ENCODE results near the gene TNNC1. TPM values are rescaled to one million over a fixed set of nuclear protein-coding genes. Genes with fewer than 3 reads are reported as not detected.

Gene TNNC1
- total and polyA plus RNA-seq, 2 of the 13 experiments (the other 11 are each of a cell fraction or from before 2014, with no cell fraction given), result 11.8 to 36.4 TPM

- TF ChIP-seq KIAA2018 (CRISPR knock-in tag; IDR thresholded peaks at IDR 0.05; ENCODE audit: borderline replicate concordance) (no peak), PRDM10 (CRISPR knock-in tag; IDR thresholded peaks at IDR 0.05; ENCODE audit: low read depth) (no peak), XRCC5 (optimal IDR thresholded peaks at IDR 0.05; ENCODE audit: low read length) (no peak), ZNF354B (CRISPR knock-in tag; IDR thresholded peaks at IDR 0.05) (no peak), KLF13 (CRISPR knock-in tag; IDR thresholded peaks at IDR 0.05) (no peak), ZNF572 (CRISPR knock-in tag; IDR thresholded peaks at IDR 0.05) (no peak), ZFP1 (CRISPR knock-in tag; IDR thresholded peaks at IDR 0.05) (no peak), ZNF282 (IDR thresholded peaks at IDR 0.05; ENCODE audit: partially characterized antibody) (no peak), CREB1 (IDR thresholded peaks at IDR 0.05) (no peak), CREB1 (CRISPR knock-in tag; IDR thresholded peaks at IDR 0.05) (no peak), MEF2D (CRISPR knock-in tag; IDR thresholded peaks at IDR 0.05) (0 out of 2 replicates have a peak, but pooled peaks have one; percentile 43), MIER2 (CRISPR knock-in tag; IDR thresholded peaks at IDR 0.05) (no peak), ZNF101 (CRISPR knock-in tag; IDR thresholded peaks at IDR 0.05; ENCODE audit: borderline replicate concordance, low read depth) (no peak)
Measured at GRCh38 chr3:52452570-52453221, 1.1 kb downstream of the TNNC1 start (continued).

Measured in HepG2 (cell line).